ENCODE measurements around the gene PPIB.

DNA sequence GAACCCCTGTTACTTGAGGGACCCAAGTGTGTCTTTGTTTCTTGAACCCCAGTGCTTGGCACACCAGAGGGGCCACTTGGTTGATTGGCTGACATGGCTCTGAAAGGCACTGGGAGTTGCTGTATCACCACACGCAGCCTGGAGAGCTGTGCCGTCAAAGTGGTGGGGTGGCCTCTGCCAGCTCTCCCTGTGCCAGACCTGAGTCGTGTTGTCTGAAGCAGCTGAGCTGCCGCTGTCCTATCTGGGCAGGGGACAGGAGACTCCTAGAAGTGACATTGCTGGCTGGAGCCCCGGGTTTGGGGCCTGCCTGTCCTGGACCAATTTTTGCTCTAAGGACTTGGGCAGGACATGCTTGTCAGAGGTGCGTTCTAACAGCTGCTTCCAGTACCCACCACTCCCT, 16.8 kb downstream of the PPIB start:
- TF ChIP-seq CTCF (IDR thresholded peaks at IDR 0.05) (no peak), POLR2A (IDR thresholded peaks at IDR 0.05) (no peak)
